Testis (tissue), 2 donors: ENCODE results near the gene TTLL7.

Experiments
- CTCF ChIP-seq, 3 experiments: fragments of 450-650 bp in 2 of 3; fragments of 200-600 bp in 1 of 3; sonication (generic) in 1 of 3; IDR thresholded peaks; one replicate each; pipeline ENCODE4 v1.5.1; 2016 to 2019; ENCODE audit warnings: antibody characterized with exemption in 3 of 3, mild to moderate bottlenecking in 2 of 3, moderate library complexity in 1 of 3
- POLR2A ChIP-seq: fragments of 450-650 bp; IDR thresholded peaks from one replicate; pipeline ENCODE4 v1.6.1; 2017; ENCODE audit warnings: antibody characterized with exemption, mild to moderate bottlenecking, moderate library complexity

- TF ChIP-seq CTCF (IDR thresholded peaks at IDR 0.05) (no peak), POLR2A (no peak)
These were observed 152.8 kb downstream of the TTLL7 start for GRCh38 chr1:83846138-83846537.
